HCT116 (cell line): ENCODE results near the gene CLVS2. TPM values are rescaled to one million over a fixed set of nuclear protein-coding genes. Genes with fewer than 3 reads are reported as not detected.

Experiments
- ATAC-seq: fragments of 200-7000 bp; cut with Tn5 transposase; 2 replicates; pipeline ENCODE4 v1.9.1; 2020; ENCODE audit warnings: mild to moderate bottlenecking, moderate library complexity
- BruUV-seq: library from RNA; stranded (reverse); fragments of 400-500 nt; replicated peaks from 2 replicates; lab custom pipeline; 2021; lab: Mats Ljungman, UMichigan
- CTCF ChIA-PET: fragments of 300-600 bp; sonication (Branson Sonifier 250); formaldehyde crosslinking; loops from one replicate; lab custom pipeline; 2021; ENCODE audit warnings: antibody characterized with exemption; lab: Charles Lee
- POLR2A ChIA-PET: fragments of 300-600, 350-600 bp; sonication (Branson Sonifier 250); formaldehyde crosslinking; loops from one replicate; lab custom pipeline; 2021; ENCODE audit warnings: antibody characterized with exemption; lab: Charles Lee
- RAD21 ChIA-PET, 2 experiments: fragments of 300-600 bp; sonication (Branson Sonifier 250); formaldehyde crosslinking; loops; one replicate each; lab custom pipeline; 2023; ENCODE audit warnings: low total read pairs in 2 of 2; ENCODE audit not compliant: uncharacterized antibody in 2 of 2, unreplicated experiment in 2 of 2, low non-redundant PET in 1 of 2; lab: Charles Lee
- DNase-seq: peaks from one replicate; pipeline ENCODE4 v3.0.0-alpha.2; 2010; ENCODE audit warnings: low read depth, low spot score
- H2AFZ ChIP-seq: fragments of 200-600 bp; shearing (Covaris generic), sonication (generic); 2 replicates; pipeline ENCODE4 v1.6.1; 2017; ENCODE audit warnings: low read depth, mixed run types, mixed read lengths, antibody characterized with exemption, low read length; ENCODE audit not compliant: poor library complexity, severe bottlenecking
- H3K27ac ChIP-seq: 2 replicates; pipeline ENCODE4 v1.5.1; 2012; ENCODE audit warnings: low read depth, low read length
- H3K27me3 ChIP-seq: fragments of 200-600 bp; sonication (generic); 2 replicates; pipeline ENCODE4 v1.6.1; 2016; ENCODE audit warnings: mixed run types, low read length, mixed read lengths; ENCODE audit not compliant: insufficient read depth
- H3K36me3 ChIP-seq, 2 experiments: fragments of 200-500 bp in 1 of 2; fragments of 200-600 bp in 1 of 2; sonication (Bioruptor generic) in 1 of 2; sonication (generic) in 1 of 2; 2 replicates each; pipeline versions ENCODE4 v1.5.1 to v1.6.1; 2014 to 2016; ENCODE audit warnings: low read length in 2 of 2, inconsistent platforms in 1 of 2, mixed read lengths in 1 of 2, mixed run types in 1 of 2; ENCODE audit not compliant: insufficient read depth in 2 of 2, control insufficient read depth in 1 of 2
- H3K4me1 ChIP-seq, 2 experiments: fragments of 200-600 bp in 1 of 2; sonication (generic) in 1 of 2; 2 replicates each; pipeline versions ENCODE4 v1.5.1 to v1.6.1; 2012 to 2017; ENCODE audit warnings: low read length in 2 of 2, inconsistent platforms in 1 of 2, mild to moderate bottlenecking in 1 of 2, mixed read lengths in 1 of 2, mixed run types in 1 of 2, moderate library complexity in 1 of 2; ENCODE audit not compliant: insufficient read depth in 2 of 2, control insufficient read depth in 1 of 2
- H3K4me2 ChIP-seq: fragments of 200-600 bp; sonication (generic); 2 replicates; pipeline ENCODE4 v1.6.1; 2017; ENCODE audit warnings: mixed run types, low read length, mixed read lengths
- H3K4me3 ChIP-seq, 2 experiments: fragments of 200-600 bp in 1 of 2; sonication (generic) in 1 of 2; replicated peaks in 1 of 2; 2 replicates each; pipeline ENCODE4 v1.5.1; 2011 to 2016; ENCODE audit warnings: low read length in 2 of 2, control low read depth in 1 of 2, low read depth in 1 of 2, mild to moderate bottlenecking in 1 of 2, mixed read lengths in 1 of 2, mixed run types in 1 of 2
- H3K79me2 ChIP-seq: fragments of 200-600 bp; sonication (generic); 2 replicates; pipeline ENCODE4 v1.6.1; 2017; ENCODE audit warnings: mild to moderate bottlenecking, mixed run types, low read length, moderate library complexity, mixed read lengths; ENCODE audit not compliant: insufficient read depth
- H3K9ac ChIP-seq: fragments of 200-600 bp; sonication (generic); 2 replicates; pipeline ENCODE4 v1.6.1; 2016; ENCODE audit warnings: low read length, mixed read lengths
- H3K9me2 ChIP-seq: fragments of 200-600 bp; sonication (generic), shearing (Covaris generic); 2 replicates; pipeline ENCODE4 v1.6.1; 2017; ENCODE audit warnings: mixed run types, mild to moderate bottlenecking, moderate library complexity; ENCODE audit not compliant: insufficient read depth
- H3K9me3 ChIP-seq, 2 experiments: fragments of 200-500 bp in 1 of 2; fragments of 200-600 bp in 1 of 2; sonication (Bioruptor generic) in 1 of 2; sonication (generic) in 1 of 2; 2 replicates each; pipeline ENCODE4 v1.6.1; 2014 to 2017; ENCODE audit warnings: low read length in 2 of 2, mixed read lengths in 2 of 2, inconsistent platforms in 1 of 2, low read depth in 1 of 2, mild to moderate bottlenecking in 1 of 2, mixed run types in 1 of 2, moderate library complexity in 1 of 2; ENCODE audit not compliant: control insufficient read depth in 1 of 2, insufficient read depth in 1 of 2
- H4K20me1 ChIP-seq: fragments of 200-600 bp; sonication (generic), shearing (Covaris generic); 2 replicates; pipeline ENCODE4 v1.6.1; 2017; ENCODE audit warnings: mixed run types, mild to moderate bottlenecking, moderate library complexity; ENCODE audit not compliant: insufficient read depth
- CBX3 ChIP-seq: IDR thresholded peaks from 2 replicates; pipeline ENCODE4 v1.6.1; 2012; ENCODE audit warnings: low read depth
- ELF1 ChIP-seq: IDR thresholded peaks from 2 replicates; pipeline ENCODE4 v1.6.1; 2012; ENCODE audit warnings: low read depth, borderline replicate concordance
- EZH2 ChIP-seq: fragments of 200-600 bp; sonication (generic); IDR thresholded peaks from 2 replicates; pipeline ENCODE4 v1.6.1; 2017; ENCODE audit warnings: antibody characterized with exemption, mixed run types
- EZH2phosphoT487 ChIP-seq: fragments of 200-600 bp; IDR thresholded peaks from 2 replicates; pipeline ENCODE4 v1.6.1; 2018; ENCODE audit warnings: antibody characterized with exemption, borderline replicate concordance
- JUND ChIP-seq: IDR thresholded peaks from 2 replicates; pipeline ENCODE4 v1.6.1; 2012
- POLR2A ChIP-seq: IDR thresholded peaks from 2 replicates; pipeline ENCODE4 v1.7.0; 2011; ENCODE audit warnings: borderline replicate concordance; ENCODE audit not compliant: insufficient read depth, insufficient read length; ENCODE audit errors: extremely low read depth
- POLR2AphosphoS5 ChIP-seq: IDR thresholded peaks from 2 replicates; pipeline ENCODE4 v1.6.1; 2011; ENCODE audit warnings: mild to moderate bottlenecking, low read depth, low read length, moderate library complexity
- RAD21 ChIP-seq: IDR thresholded peaks from 2 replicates; pipeline ENCODE4 v1.6.1; 2012; ENCODE audit warnings: low read depth, mild to moderate bottlenecking
- SIN3A ChIP-seq: IDR thresholded peaks from 2 replicates; pipeline ENCODE4 v1.6.1; 2012; ENCODE audit warnings: low read depth
- SP1 ChIP-seq: IDR thresholded peaks from 2 replicates; pipeline ENCODE4 v1.6.1; 2012; ENCODE audit warnings: low read depth
- TCF7L2 ChIP-seq: IDR thresholded peaks from 2 replicates; pipeline ENCODE4 v1.7.0; 2011; ENCODE audit warnings: borderline replicate concordance, inconsistent platforms; ENCODE audit not compliant: insufficient read depth, insufficient read length; ENCODE audit errors: extremely low read depth
- YY1 ChIP-seq: IDR thresholded peaks from 2 replicates; pipeline ENCODE4 v1.6.1; 2011; ENCODE audit warnings: low read length, low read depth, moderate library complexity, mild to moderate bottlenecking; ENCODE audit not compliant: insufficient replicate concordance; ENCODE audit errors: extremely low read depth
- ZFX ChIP-seq: fragments of 450-650 bp; IDR thresholded peaks from 2 replicates; pipeline ENCODE4 v1.6.1; 2017
- ZNF274 ChIP-seq: fragments of 200-500 bp; sonication (Bioruptor generic); IDR thresholded peaks from 2 replicates; pipeline ENCODE4 v1.6.1; 2014; ENCODE audit warnings: mild to moderate bottlenecking, low read depth, low read length, inconsistent platforms
- intact Hi-C: fragments of 100-400 bp; cut with micrococcal nuclease; formaldehyde crosslinking; loops from 2 replicates; pipeline ENCODE4 v1.10.0; 2022
- total RNA-seq: library from RNA; stranded (reverse); gene quantifications from one replicate; pipeline ENCODE4 v1.2.1, GENCODE V29; 2021; ENCODE audit not compliant: unreplicated experiment
- TF ChIP-seq, protein P1 (sequence below): IDR thresholded peaks from 2 replicates; pipeline ENCODE4 v1.6.1; 2012
- TF ChIP-seq, protein P2 (sequence below): IDR thresholded peaks from 2 replicates; pipeline ENCODE4 v1.6.1; 2012
- TF ChIP-seq, protein P3 (sequence below): IDR thresholded peaks from 2 replicates; pipeline ENCODE4 v1.6.1; 2011; ENCODE audit warnings: mild to moderate bottlenecking, low read length, moderate library complexity; ENCODE audit not compliant: insufficient replicate concordance; ENCODE audit errors: extremely low read depth

CLVS2 gene
- total RNA-seq, 1 experiment from 2014 or later, result not detected

DNA sequence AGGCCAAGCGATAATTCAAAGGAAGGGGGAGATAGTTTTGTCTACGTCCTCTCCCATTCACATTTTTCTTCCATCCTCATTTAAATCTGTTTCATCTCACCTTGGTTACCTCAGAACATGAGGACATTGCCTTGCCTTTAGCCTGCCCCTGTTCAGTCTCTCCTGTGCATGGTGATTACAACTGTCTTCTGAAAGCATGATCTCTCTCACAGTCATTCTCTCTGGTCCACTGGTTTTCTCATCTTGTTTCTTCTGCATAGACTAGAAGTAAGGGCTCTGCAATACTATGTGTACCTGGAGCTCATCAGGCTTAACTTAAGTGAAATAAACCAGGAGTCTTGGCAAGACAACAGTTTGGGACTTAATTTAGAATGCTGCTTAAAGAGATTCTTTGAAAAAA is 31.4 kb downstream of the CLVS2 start:
- Histone ChIP-seq H3K4me1 (no peaks in the 10 kb centered on the region), H3K4me2 (no peak overlapping the region), H3K9me2 (no peaks in the 10 kb centered on the region), H3K4me3 (no peak overlapping the region), H3K9me3 (no peaks in the 10 kb centered on the region), H3K27me3 (peaks cover 35% of the 10 kb centered on the region), H2AFZ (no peak overlapping the region), H3K9ac (no peak overlapping the region), H3K27ac (no peak overlapping the region), H4K20me1 (no peaks in the 10 kb centered on the region; the same call in 1 of the 2 replicates), H3K79me2 (no peaks in the 10 kb centered on the region), H3K36me3 (no peaks in the 10 kb centered on the region)
- ATAC-seq, result no peak
- intact Hi-C loops, result no loop called here
- no TSS peak for BruUV-seq
- ChIA-PET CTCF (no interaction called here), RAD21 (no interaction called here), POLR2A (no interaction called here)
- TF ChIP-seq TCF7L2, result no peak
- no peak for TF ChIP-seq SP1
- TF ChIP-seq JUND, result no peak
- TF ChIP-seq EZH2phosphoT487, result no peak
- TF ChIP-seq ELF1, result no peak
- TF ChIP-seq CBX3, result no peak
- TF ChIP-seq POLR2A, result no peak
- TF ChIP-seq ZFX, result no peak
- TF ChIP-seq ZNF274, result no peak
- TF ChIP-seq, protein P1, sequence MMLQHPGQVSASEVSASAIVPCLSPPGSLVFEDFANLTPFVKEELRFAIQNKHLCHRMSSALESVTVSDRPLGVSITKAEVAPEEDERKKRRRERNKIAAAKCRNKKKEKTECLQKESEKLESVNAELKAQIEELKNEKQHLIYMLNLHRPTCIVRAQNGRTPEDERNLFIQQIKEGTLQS, result no peak
- TF ChIP-seq, protein P2, sequence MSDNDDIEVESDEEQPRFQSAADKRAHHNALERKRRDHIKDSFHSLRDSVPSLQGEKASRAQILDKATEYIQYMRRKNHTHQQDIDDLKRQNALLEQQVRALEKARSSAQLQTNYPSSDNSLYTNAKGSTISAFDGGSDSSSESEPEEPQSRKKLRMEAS, result no peak
- no peak for TF ChIP-seq EZH2
- no peak for DNase-seq

DNA sequence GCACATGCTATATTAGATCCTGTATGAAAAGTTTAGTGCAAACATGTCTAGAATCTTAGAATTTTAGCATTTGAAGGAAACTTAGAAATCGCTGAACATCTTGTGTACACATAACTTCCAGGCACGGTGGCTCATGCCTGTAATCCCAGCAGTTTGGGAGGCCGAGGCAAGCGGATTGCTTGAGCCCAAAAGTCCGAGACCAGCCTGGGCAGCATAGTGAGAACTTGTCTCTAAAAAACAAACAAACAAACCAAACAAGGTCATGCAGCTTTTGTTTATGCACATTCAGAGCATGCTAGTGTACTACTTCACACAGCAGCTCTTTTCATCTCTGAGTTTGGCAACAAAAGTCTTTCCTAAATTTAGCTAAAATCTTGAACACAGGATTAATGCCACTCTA is 32.2 kb downstream of the CLVS2 start:
- H3K79me2 ChIP-seq, result no peaks in the 10 kb centered on the region
- H2AFZ ChIP-seq, result no peak overlapping the region
- intact Hi-C loops, result no loop called here
- H3K9ac ChIP-seq, result no peak overlapping the region
- peaks cover 36% of the 10 kb centered on the region for H3K27me3 ChIP-seq
- H3K4me3 ChIP-seq, result no peak overlapping the region
- ChIA-PET RAD21 (no interaction called here), CTCF (no interaction called here), POLR2A (no interaction called here)
- H4K20me1 ChIP-seq, result no peaks in the 10 kb centered on the region; the same call in 1 of the 2 replicates
- H3K27ac ChIP-seq, result no peak overlapping the region
- no peak overlapping the region for H3K4me2 ChIP-seq
- no peaks in the 10 kb centered on the region for H3K9me3 ChIP-seq
- BruUV-seq, result no TSS peak
- no peaks in the 10 kb centered on the region for H3K9me2 ChIP-seq
- ATAC-seq (no peak), DNase-seq (no peak)
- H3K36me3 ChIP-seq, result no peaks in the 10 kb centered on the region
- H3K4me1 ChIP-seq, result no peaks in the 10 kb centered on the region
- TF ChIP-seq ELF1 (no peak), RAD21 (no peak), YY1 (no peak), ZFX (no peak), POLR2AphosphoS5 (no peak), SIN3A (no peak), SP1 (no peak), POLR2A (no peak), EZH2 (no peak), JUND (no peak), ZNF274 (no peak)
- TF ChIP-seq, protein P1, result no peak
- TF ChIP-seq, protein P3, sequence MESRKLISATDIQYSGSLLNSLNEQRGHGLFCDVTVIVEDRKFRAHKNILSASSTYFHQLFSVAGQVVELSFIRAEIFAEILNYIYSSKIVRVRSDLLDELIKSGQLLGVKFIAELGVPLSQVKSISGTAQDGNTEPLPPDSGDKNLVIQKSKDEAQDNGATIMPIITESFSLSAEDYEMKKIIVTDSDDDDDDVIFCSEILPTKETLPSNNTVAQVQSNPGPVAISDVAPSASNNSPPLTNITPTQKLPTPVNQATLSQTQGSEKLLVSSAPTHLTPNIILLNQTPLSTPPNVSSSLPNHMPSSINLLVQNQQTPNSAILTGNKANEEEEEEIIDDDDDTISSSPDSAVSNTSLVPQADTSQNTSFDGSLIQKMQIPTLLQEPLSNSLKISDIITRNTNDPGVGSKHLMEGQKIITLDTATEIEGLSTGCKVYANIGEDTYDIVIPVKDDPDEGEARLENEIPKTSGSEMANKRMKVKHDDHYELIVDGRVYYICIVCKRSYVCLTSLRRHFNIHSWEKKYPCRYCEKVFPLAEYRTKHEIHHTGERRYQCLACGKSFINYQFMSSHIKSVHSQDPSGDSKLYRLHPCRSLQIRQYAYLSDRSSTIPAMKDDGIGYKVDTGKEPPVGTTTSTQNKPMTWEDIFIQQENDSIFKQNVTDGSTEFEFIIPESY, result no peak
